HG03439 (cell line): Measurements from ENCODE around the gene RBM17.
"Not testable (repeated sequence)": the region's sequence is repeated elsewhere in the genome, so short reads cannot be mapped to it uniquely, and the experiment has no call there.

Experiments used
- ATAC-seq: cut with Tn5 transposase; IDR thresholded peaks from one replicate; pipeline ENCODE4 v1.9.1; 2021; ENCODE audit warnings: mild to moderate bottlenecking, moderate library complexity; ENCODE audit not compliant: unreplicated experiment

RBM17 gene

DNA sequence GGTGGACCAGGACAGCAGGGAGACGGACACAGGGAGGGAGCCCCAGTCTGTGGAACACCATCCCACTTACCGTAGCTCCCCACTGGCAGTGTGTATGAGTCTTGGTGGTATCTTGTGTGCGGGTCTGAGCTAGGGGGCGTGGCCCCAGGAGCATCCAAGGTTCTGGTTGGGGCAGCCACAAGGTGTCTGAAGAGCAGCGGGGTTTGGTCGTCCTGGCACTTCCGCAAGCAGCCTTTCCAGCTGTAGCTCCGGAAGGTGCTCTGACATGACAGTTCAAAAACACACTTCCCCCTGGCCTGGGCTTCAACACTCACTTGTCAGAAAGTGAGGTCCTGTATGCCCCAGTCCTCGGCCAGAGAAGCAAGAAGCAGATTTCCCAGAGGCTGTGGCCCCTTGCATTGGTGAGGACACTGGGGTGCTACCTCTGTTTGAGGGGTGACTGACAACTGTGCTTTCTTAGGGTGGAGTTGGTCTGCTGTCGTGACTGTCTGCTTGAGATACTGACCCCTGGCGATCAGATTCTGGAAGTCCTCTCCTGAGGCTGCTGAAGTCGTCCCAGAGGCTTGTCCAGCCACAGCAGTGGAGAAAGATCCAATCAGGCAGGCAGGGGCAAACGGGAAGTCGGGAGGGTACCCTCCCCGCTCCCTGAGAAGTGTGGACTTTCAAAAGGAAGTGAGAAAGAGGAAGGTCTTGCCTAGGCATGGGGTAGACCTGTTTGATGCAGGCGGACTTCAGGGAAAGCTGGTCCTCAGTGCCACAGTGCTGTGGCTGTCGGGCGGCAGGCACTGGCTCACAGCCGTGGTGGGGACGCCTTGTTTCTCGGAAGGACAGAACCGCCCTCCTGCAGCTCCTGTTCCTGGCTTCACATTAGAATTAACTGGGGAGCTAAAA lies 62.5 kb downstream of the RBM17 start:
- ATAC-seq, result peak; percentile 88

DNA sequence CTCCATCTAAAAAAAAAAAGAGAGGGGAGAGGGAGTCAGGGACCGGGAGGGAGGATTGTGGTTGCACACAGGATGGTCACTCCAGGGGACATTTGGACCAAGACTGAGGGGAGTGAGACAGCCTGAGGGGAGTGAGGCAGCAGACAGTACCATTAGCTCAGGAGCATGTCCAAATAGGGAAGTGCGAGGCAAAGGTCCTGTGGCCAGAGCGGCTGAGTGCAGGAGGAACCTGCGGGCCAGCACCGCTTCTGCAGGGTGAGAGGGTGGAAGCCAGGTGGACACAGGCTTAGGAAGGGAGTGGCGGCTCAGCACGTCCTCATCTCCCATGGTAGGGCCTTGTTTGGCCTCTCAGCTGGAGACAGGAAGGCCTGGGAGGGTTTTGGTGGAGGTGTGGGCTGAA lies 65.0 kb downstream of the RBM17 start:
- ATAC-seq, result no peak

DNA sequence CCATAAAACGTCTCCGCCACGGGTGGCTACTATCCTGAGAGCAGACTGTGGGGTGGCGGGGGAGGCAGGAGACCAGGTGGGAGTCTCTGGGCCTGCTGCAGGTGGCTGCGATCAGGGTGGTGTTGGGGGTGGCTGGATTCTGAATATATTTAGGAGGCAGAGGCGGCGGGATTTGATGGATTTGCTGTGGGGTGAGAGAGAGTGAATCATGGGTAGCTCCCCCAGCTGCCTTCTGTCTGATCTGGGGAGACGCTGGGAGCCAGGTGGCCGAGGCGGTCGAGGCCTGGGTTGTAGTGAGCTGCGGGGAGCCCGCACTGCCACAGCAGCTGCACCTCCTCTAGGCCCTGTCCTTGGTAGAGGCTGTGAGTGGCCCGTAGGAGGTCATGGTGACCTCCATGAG lies 65.7 kb downstream of the RBM17 start:
- no peak for ATAC-seq

DNA sequence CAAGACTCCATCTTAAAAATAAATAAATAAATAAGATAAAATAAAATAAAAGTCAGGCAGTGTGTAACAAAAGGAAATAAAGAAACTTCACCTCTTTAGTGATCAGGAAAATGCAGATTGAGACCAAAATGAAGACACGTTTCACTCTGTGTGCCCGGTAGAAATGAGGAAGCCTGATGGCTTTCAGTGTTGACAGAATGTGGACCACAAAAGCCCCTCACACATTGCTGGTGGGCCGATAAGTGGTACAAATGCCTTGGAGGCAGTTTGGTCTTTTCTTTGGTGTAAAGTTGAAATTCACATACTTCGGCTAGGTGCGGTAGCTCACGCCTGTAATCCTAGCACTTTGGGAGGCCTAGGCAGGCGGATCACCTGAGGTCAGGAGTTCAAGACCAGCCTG lies 69.4 kb downstream of the RBM17 start:
- ATAC-seq, result no peak

DNA sequence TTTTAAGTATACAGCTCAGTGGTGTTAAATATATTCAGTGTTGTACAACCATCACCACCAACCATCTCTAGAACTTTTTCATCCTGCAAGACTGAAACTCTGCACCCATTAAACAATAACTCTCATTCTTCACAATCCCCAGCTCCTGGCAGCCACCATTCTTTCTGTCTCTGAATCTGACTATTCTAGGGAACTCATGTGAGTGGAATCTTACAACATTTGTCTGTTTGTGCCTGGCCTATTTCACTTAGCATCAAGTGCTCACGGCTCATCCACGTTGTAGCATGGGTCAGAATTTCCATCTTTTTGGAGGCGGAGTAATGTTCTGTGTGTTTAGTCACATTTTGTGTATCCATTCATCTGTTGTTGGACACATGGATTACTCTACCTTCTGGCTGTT lies 73.1 kb downstream of the RBM17 start:
- no peak for ATAC-seq

DNA sequence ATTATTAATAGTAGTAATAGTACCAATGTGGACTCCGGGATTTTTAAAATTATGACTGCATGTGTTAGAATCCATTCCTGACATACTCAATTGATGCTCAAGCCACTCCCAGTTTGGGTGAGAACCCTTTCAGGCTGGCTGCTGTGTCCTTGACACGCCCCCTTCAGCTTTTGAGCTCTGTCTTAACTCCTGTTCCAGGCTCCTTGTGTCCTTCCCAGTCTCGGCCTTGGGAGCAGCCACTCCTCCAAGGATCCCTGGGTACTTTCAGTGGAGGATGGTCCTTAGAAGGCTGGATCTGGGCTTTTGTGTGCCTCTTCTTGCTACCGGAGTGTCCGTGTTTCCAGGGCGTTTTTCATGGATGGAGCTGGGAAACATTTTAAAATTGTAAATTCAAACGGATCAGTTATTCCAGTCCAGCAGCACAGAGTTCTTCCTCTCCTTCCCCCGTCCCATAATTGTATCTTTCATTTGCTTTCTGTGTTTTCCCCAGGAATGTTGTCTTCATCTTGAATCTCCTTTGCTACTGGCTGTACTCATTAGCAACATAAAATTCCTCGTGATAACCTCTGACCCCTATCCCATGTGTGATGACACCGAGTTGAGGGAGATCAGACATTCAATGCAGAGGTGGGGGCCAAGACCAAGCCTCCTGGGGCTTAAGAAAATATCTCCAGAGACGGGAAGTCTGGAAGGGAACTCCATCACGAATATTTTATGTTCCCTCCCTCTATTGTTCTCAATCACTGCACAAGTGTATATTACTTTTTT lies 73.9 kb downstream of the RBM17 start:
- ATAC-seq, result no peak

DNA sequence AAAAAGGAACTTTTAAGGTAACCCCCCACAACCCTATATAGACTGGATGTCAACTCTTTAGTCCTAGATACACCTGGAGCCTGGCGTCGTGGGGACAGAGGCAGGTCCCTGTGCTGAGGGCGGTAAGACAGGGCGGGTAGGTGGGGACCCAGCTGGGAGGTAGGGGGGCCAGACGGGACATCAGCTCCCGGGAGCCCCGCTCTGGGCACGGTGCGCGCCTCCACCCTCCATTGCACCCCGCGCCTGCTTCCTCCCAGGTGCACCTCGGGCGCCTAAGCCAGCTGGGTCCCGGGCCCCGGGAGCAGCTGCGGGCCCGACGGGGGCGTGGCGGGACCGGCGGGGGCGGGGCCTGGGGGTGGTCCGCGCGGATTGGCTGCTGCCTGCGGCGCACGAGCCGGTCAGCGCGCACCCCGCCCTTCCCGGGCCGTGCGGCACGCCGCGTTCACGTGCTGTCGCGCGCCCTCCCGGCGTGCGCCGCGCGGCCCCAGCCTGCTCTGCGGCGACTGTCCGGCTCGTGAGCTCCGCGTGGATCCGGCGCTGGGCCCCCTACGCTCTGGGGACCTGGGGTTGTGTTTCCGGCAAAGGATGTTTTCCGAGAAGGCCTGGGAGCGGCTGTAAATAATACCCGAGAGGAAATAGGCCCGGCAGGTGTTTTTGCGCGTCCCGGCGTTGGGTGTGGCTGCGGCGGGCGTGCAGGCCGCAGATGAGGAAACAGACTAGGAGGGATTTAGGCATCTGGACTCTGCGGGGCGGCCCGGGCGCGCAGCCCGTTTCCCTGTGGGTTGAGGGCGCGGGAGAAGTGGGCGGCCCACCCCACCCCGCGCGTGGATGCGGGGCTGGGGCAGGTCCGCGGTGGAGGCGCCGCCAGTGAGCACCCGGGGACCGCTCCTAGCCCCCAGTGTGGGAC lies 74.8 kb downstream of the RBM17 start:
- ATAC-seq, result peak; percentile 91

DNA sequence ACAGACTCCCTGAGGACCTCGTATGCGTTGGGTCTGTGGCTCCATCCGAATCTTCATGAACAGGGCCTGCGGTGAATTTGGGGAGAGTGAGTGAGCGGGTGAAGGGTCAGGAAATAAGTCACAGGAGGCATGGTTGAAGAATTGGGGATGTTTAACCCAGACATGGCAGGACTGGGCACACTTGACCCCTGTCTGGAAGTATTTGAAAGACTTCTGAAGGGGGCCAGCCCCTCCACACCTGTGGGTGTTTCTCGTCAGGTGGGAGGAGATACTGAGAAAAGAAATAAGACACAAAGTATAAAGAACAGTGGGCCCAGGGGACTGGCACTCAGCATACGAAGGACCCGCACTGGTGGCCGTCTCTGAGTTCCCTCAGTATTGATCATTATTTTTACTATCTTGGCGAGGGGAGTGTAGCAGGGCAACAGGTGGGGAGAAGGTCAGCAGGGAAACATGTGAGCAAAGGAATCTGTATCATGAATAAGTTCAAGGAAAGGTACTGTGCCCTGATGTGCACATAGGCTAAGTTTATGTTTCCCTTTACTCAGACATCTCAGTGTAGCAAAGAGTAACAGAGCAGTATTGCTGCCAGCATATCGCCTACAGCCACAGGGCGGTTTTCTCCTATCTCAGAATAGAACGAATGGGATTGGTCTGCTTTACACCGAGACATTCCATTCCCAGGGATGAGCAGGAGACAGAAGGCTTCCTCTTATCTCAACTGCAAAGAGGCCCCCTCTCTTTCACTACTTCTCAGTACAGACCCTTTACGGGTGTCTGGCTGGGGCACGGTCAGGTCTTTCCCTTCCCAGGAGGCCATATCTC lies 75.6 kb downstream of the RBM17 start:
- peak; percentile 9 for ATAC-seq

DNA sequence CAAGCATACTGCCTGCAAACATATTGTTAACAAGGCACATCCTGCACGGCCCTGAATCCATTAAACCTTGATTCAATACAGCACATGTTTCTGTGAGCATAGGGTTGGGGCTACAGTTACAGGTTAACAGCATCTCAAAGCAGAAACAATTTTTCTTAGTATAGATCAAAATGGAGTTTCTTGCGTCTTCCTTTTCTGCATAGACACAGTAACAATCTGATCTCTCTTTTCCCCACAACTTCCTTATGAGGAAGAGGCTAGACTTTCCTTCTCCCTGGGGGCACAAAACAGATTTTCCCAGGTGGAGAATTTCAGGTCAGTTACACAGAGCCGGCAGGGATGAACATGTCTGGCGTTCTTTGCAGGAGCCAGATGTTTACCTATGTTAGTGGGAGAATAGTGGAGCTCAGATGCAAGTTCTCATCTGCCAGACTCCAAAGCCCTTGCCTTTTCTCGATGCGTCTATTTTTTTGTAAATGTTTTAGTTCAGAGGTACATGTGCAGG lies 76.4 kb downstream of the RBM17 start:
- no peak for ATAC-seq

DNA sequence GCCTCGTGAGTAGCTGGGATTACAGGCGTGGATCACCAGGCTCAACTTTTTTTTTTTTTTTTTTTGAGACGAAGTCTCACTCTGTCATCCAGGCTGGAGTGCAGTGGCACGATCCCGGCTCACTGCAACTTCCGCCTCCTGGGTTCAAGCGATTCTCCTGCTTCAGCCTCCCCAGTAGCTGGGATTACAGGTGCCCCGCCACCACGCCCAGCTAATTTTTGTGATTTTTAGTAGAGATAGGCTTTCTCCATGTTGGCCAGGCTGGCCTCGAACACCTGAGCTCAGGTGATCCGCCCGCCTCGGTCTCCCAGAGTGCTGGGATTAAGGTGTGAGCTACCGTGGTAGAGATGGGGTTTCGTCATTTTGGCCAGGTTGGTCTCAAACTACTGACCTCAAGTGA lies 77.1 kb downstream of the RBM17 start:
- not testable (repeated sequence) for ATAC-seq
